ENCODE results near the gene ACOXL.
"Not testable (repeated sequence)": the region's sequence is repeated elsewhere in the genome, so short reads cannot be mapped to it uniquely, and the experiment has no call there.

Gene ACOXL

GRCh38 chr2:111068435-111069058 is 336.2 kb downstream of the ACOXL start:
- Mint-ChIP-seq H3K27ac (no peak overlapping the region), H3K9me3 (peaks cover 4% of the 10 kb centered on the region), H3K4me3 (no peak overlapping the region), H3K27me3 (peaks cover 22% of the 10 kb centered on the region), H3K36me3 (ENCODE audit: low read depth) (no peaks in the 10 kb centered on the region), H3K4me1 (ENCODE audit: low read depth) (peaks cover 13% of the 10 kb centered on the region)

- H3K27ac Mint-ChIP-seq, result no peak overlapping the region
Measured at GRCh38 chr2:111069722-111070121, 337.3 kb downstream of the ACOXL start.

GRCh38 chr2:111071600-111072171 is 339.3 kb downstream of the ACOXL start:
- Mint-ChIP-seq H3K4me1 (ENCODE audit: low read depth) (no peaks in the 10 kb centered on the region), H3K27me3 (peaks cover 30% of the 10 kb centered on the region), H3K36me3 (ENCODE audit: low read depth) (no peaks in the 10 kb centered on the region), H3K9me3 (peaks cover 22% of the 10 kb centered on the region), H3K27ac (no peak overlapping the region), H3K4me3 (no peak overlapping the region)

More at GRCh38 chr2:111069722-111070121, 337.3 kb downstream of the ACOXL start:
- Mint-ChIP-seq H3K36me3 (ENCODE audit: low read depth) (no peaks in the 10 kb centered on the region), H3K4me3 (no peak overlapping the region), H3K4me1 (ENCODE audit: low read depth) (peaks cover 13% of the 10 kb centered on the region), H3K9me3 (peaks cover 10% of the 10 kb centered on the region), H3K27me3 (peaks cover 29% of the 10 kb centered on the region)

- H3K27me3 Mint-ChIP-seq, result peaks cover 34% of the 10 kb centered on the region
- H3K4me3 Mint-ChIP-seq, result no peak overlapping the region
- no peak overlapping the region for H3K27ac Mint-ChIP-seq
- peaks cover 24% of the 10 kb centered on the region for H3K9me3 Mint-ChIP-seq
- no peaks in the 10 kb centered on the region for H3K36me3 Mint-ChIP-seq (ENCODE audit: low read depth)
- H3K4me1 Mint-ChIP-seq (ENCODE audit: low read depth), result no peaks in the 10 kb centered on the region
Measured at GRCh38 chr2:111072220-111072871, 340.0 kb downstream of the ACOXL start.

GRCh38 chr2:111082659-111083058 is 350.3 kb downstream of the ACOXL start:
- peaks cover 75% of the 10 kb centered on the region for H3K27me3 Mint-ChIP-seq
- H3K36me3 Mint-ChIP-seq (ENCODE audit: low read depth); H3K4me3 Mint-ChIP-seq; H3K4me1 Mint-ChIP-seq (ENCODE audit: low read depth); H3K9me3 Mint-ChIP-seq; H3K27ac Mint-ChIP-seq: not testable (repeated sequence)

GRCh38 chr2:111091811-111092211 is 359.4 kb downstream of the ACOXL start:
- no peaks in the 10 kb centered on the region for H3K36me3 Mint-ChIP-seq (ENCODE audit: low read depth)
- H3K4me3 Mint-ChIP-seq, result no peak overlapping the region
- H3K27ac Mint-ChIP-seq, result peak overlapping the region; percentile 59
- H3K4me1 Mint-ChIP-seq (ENCODE audit: low read depth), result peaks cover 19% of the 10 kb centered on the region
- no peaks in the 10 kb centered on the region for H3K9me3 Mint-ChIP-seq
- H3K27me3 Mint-ChIP-seq, result peaks cover 44% of the 10 kb centered on the region

GRCh38 chr2:111094691-111095090 is 362.3 kb downstream of the ACOXL start:
- H3K4me3 Mint-ChIP-seq, result no peak overlapping the region
- no peak overlapping the region for H3K27ac Mint-ChIP-seq
- H3K27me3 Mint-ChIP-seq, result peaks cover 49% of the 10 kb centered on the region
- H3K4me1 Mint-ChIP-seq (ENCODE audit: low read depth), result peaks cover 19% of the 10 kb centered on the region
- no peaks in the 10 kb centered on the region for H3K9me3 Mint-ChIP-seq
- no peaks in the 10 kb centered on the region for H3K36me3 Mint-ChIP-seq (ENCODE audit: low read depth)

- H3K27me3 Mint-ChIP-seq, result peaks cover 45% of the 10 kb centered on the region
- no peak overlapping the region for H3K27ac Mint-ChIP-seq
- H3K4me1 Mint-ChIP-seq (ENCODE audit: low read depth), result peaks cover 26% of the 10 kb centered on the region
- H3K9me3 Mint-ChIP-seq, result no peaks in the 10 kb centered on the region
- H3K4me3 Mint-ChIP-seq, result no peak overlapping the region
- H3K36me3 Mint-ChIP-seq (ENCODE audit: low read depth), result no peaks in the 10 kb centered on the region
Measured at GRCh38 chr2:111095434-111095833, 363.1 kb downstream of the ACOXL start.

- H3K4me3 Mint-ChIP-seq, result no peak overlapping the region
- H3K9me3 Mint-ChIP-seq, result no peaks in the 10 kb centered on the region
- H3K4me1 Mint-ChIP-seq (ENCODE audit: low read depth), result peaks cover 24% of the 10 kb centered on the region
- H3K36me3 Mint-ChIP-seq (ENCODE audit: low read depth), result no peaks in the 10 kb centered on the region
- no peak overlapping the region for H3K27ac Mint-ChIP-seq
- H3K27me3 Mint-ChIP-seq, result peaks cover 53% of the 10 kb centered on the region
Measured at GRCh38 chr2:111099402-111099801, 367.0 kb downstream of the ACOXL start.

- H3K4me3 Mint-ChIP-seq, result no peak overlapping the region
- H3K4me1 Mint-ChIP-seq (ENCODE audit: low read depth), result peaks cover 24% of the 10 kb centered on the region
- peak overlapping the region; percentile 50 for H3K27ac Mint-ChIP-seq
- no peaks in the 10 kb centered on the region for H3K36me3 Mint-ChIP-seq (ENCODE audit: low read depth)
- H3K9me3 Mint-ChIP-seq, result no peaks in the 10 kb centered on the region
- peaks cover 51% of the 10 kb centered on the region for H3K27me3 Mint-ChIP-seq
Measured at GRCh38 chr2:111100087-111100764, 367.9 kb downstream of the ACOXL start.

GRCh38 chr2:111100765-111101162 is 368.4 kb downstream of the ACOXL start:
- Mint-ChIP-seq H3K4me1 (ENCODE audit: low read depth) (peaks cover 24% of the 10 kb centered on the region), H3K9me3 (no peaks in the 10 kb centered on the region), H3K4me3 (no peak overlapping the region), H3K36me3 (ENCODE audit: low read depth) (no peaks in the 10 kb centered on the region), H3K27me3 (peaks cover 51% of the 10 kb centered on the region), H3K27ac (peak overlapping the region; percentile 65)

- no peaks in the 10 kb centered on the region for H3K9me3 Mint-ChIP-seq
- H3K4me1 Mint-ChIP-seq (ENCODE audit: low read depth), result peaks cover 27% of the 10 kb centered on the region
- H3K27ac Mint-ChIP-seq, result no peak overlapping the region
- H3K4me3 Mint-ChIP-seq, result no peak overlapping the region
- peaks cover 59% of the 10 kb centered on the region for H3K27me3 Mint-ChIP-seq
- no peaks in the 10 kb centered on the region for H3K36me3 Mint-ChIP-seq (ENCODE audit: low read depth)
Measured at GRCh38 chr2:111101592-111101991, 369.2 kb downstream of the ACOXL start.

GRCh38 chr2:111102216-111102615 is 369.8 kb downstream of the ACOXL start:
- Mint-ChIP-seq H3K4me3 (no peak overlapping the region), H3K27me3 (peaks cover 56% of the 10 kb centered on the region), H3K36me3 (ENCODE audit: low read depth) (no peaks in the 10 kb centered on the region), H3K27ac (no peak overlapping the region), H3K4me1 (ENCODE audit: low read depth) (peaks cover 31% of the 10 kb centered on the region), H3K9me3 (no peaks in the 10 kb centered on the region)

- Mint-ChIP-seq H3K27me3 (peaks cover 59% of the 10 kb centered on the region), H3K36me3 (ENCODE audit: low read depth) (no peaks in the 10 kb centered on the region)
Measured at GRCh38 chr2:111105926-111106325, 373.6 kb downstream of the ACOXL start.

GRCh38 chr2:111106706-111107105 is 374.3 kb downstream of the ACOXL start:
- H3K4me1 Mint-ChIP-seq (ENCODE audit: low read depth), result peaks cover 24% of the 10 kb centered on the region
- no peak overlapping the region for H3K27ac Mint-ChIP-seq
- no peak overlapping the region for H3K4me3 Mint-ChIP-seq
- H3K27me3 Mint-ChIP-seq, result peaks cover 59% of the 10 kb centered on the region
- no peaks in the 10 kb centered on the region for H3K36me3 Mint-ChIP-seq (ENCODE audit: low read depth)
- no peaks in the 10 kb centered on the region for H3K9me3 Mint-ChIP-seq

More at GRCh38 chr2:111105926-111106325, 373.6 kb downstream of the ACOXL start:
- H3K9me3 Mint-ChIP-seq, result no peaks in the 10 kb centered on the region
- peaks cover 26% of the 10 kb centered on the region for H3K4me1 Mint-ChIP-seq (ENCODE audit: low read depth)
- no peak overlapping the region for H3K4me3 Mint-ChIP-seq
- H3K27ac Mint-ChIP-seq, result no peak overlapping the region

Measured in stimulated activated naive CD8-positive, alpha-beta T cell treated with anti-CD3 and anti-CD28 coated beads, Interleukin-15, Interleukin-2, amounts not matched to agents 100 ng/mL and 50 ng/mL, for 24 hours (primary cell).